Stomach (tissue), 9 donors: ENCODE data around the gene MYT1. TPM values are rescaled to one million over a fixed set of nuclear protein-coding genes. Genes with fewer than 3 reads are reported as not detected.

ENCODE experiments used
- DNase-seq, 2 donors: peaks; one replicate each; pipeline versions ENCODE4 v3.0.0 to v3.0.0-alpha.2; 2013 to 2019
- H3K27ac ChIP-seq, 5 donors: fragments of 200-600 bp in 4 of 5; sonication (generic) in 4 of 5; one replicate each; pipeline ENCODE4 v1.5.1; 2013 to 2019; ENCODE audit warnings: mild to moderate bottlenecking in 1 of 5, moderate library complexity in 1 of 5
- H3K27me3 ChIP-seq, 3 donors: fragments of 200-600 bp; sonication (generic); one replicate each; pipeline ENCODE4 v1.5.1; 2017 to 2019; ENCODE audit warnings: mixed run types in 1 of 3
- H3K36me3 ChIP-seq, 4 donors: fragments of 200-600 bp; sonication (generic); 1 replicate in 3 of 4; 2 replicates in 1 of 4; pipeline ENCODE4 v1.5.1; 2016 to 2019
- H3K4me1 ChIP-seq, 4 donors: fragments of 200-600 bp; sonication (generic); one replicate each; pipeline ENCODE4 v1.5.1; 2016 to 2019
- H3K4me3 ChIP-seq, 4 donors: fragments of 200-600 bp; sonication (generic) in 3 of 4; one replicate each; pipeline ENCODE4 v1.5.1; 2016 to 2019; ENCODE audit warnings: mild to moderate bottlenecking in 1 of 4
- H3K9me3 ChIP-seq, 4 donors: fragments of 200-600 bp; sonication (generic); one replicate each; pipeline ENCODE4 v1.5.1; 2016 to 2019
- EP300 ChIP-seq: sonication (generic); formaldehyde crosslinking; IDR thresholded peaks from one replicate; pipeline ENCODE4 v1.6.1; 2017; ENCODE audit warnings: antibody characterized with exemption
- POLR2A ChIP-seq, 4 donors: fragments of 450-650 bp; IDR thresholded peaks; one replicate each; pipeline ENCODE4 v1.6.1; 2016; ENCODE audit warnings: antibody characterized with exemption in 4 of 4, control low read depth in 2 of 4, mild to moderate bottlenecking in 1 of 4, moderate library complexity in 1 of 4
- POLR2AphosphoS5 ChIP-seq, 3 donors: sonication (generic); formaldehyde crosslinking; IDR thresholded peaks; one replicate each; pipeline ENCODE4 v1.6.1; 2016; ENCODE audit warnings: antibody characterized with exemption in 3 of 3
- WGBS, 5 donors: extraction: QIAGEN DNeasy Blood & Tissue Kit in 3 of 5; methylation state at CpG; one replicate each; pipeline versions ENCODE4 v1.1.5 to v1.1.7; 2013 to 2018; 5-methylcytosine and 5-hydroxymethylcytosine counted together
- intact Hi-C: fragments of 100-400 bp; cut with DNase I; formaldehyde crosslinking; loops from one replicate; pipeline ENCODE4 v1.15.1; 2023; ENCODE audit warnings: low total_unique reads
- polyA plus RNA-seq, 3 donors: library from polyadenylated mRNA; stranded (reverse); fragments of 200-250 nt; gene quantifications; one replicate each; pipeline ENCODE4 v1.2.3, GENCODE V29; 2013
- total RNA-seq, 5 donors: library from RNA; depleted of rRNA; stranded (reverse); fragments of >200 nt; gene quantifications; one replicate each; pipeline versions ENCODE4 v1.1.0 to v1.2.3, GENCODE V29; 2014 to 2016
- TF ChIP-seq, protein P1 (sequence below), 7 experiments: fragments of 450-650 bp in 4 of 7; fragments of 200-600 bp in 3 of 7; sonication (generic) in 3 of 7; IDR thresholded peaks; one replicate each; pipeline ENCODE4 v1.5.1; 2016 to 2019; ENCODE audit warnings: antibody characterized with exemption in 7 of 7, control low read depth in 2 of 7, mild to moderate bottlenecking in 1 of 7
- donor health status: healthy with polysubstance abuse.
- donor health status: Bipolar disorder and iron deficiency.
- donor health status: healthy.

Gene MYT1
- total and polyA plus RNA-seq, 8 donors = 0.08 to 0.55 (median 0.25) TPM; not detected in 5

DNA sequence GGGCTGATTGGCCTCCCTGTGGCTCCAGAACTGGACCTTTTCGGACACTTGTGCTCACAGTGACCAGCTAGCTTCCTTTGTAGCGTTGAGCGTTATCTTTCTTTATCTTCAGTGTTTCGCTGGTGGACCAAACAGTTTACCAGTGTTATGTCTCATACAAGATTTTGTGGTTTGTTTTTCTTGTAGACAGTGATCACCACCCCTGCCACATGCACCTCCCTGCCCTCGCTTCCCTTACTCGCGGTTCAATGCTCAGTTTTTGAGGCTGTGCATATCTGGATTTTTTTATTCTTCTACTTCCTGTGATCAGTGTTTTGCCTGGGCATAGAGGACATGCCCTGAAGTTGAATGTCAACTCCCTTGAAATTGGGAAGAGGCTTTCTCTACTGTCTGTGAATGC lies 16.4 kb downstream of the MYT1 start:
- no peak for DNase-seq
- Histone ChIP-seq H3K9me3 (no peaks in the 10 kb centered on the region), H3K4me3 (no peak overlapping the region), H3K4me1 (no peaks in the 10 kb centered on the region), H3K36me3 (no peaks in the 10 kb centered on the region), H3K27me3 (peaks cover 0 to 47% (median 5%) of the 10 kb centered on the region in 3 donors), H3K27ac (no peak overlapping the region)
- 70 to 74% (median 72%) methylated on average over 7 of the region's 7 CpGs for WGBS, 5 donors
- intact Hi-C loops = no loop called here
- TF ChIP-seq, protein P1, sequence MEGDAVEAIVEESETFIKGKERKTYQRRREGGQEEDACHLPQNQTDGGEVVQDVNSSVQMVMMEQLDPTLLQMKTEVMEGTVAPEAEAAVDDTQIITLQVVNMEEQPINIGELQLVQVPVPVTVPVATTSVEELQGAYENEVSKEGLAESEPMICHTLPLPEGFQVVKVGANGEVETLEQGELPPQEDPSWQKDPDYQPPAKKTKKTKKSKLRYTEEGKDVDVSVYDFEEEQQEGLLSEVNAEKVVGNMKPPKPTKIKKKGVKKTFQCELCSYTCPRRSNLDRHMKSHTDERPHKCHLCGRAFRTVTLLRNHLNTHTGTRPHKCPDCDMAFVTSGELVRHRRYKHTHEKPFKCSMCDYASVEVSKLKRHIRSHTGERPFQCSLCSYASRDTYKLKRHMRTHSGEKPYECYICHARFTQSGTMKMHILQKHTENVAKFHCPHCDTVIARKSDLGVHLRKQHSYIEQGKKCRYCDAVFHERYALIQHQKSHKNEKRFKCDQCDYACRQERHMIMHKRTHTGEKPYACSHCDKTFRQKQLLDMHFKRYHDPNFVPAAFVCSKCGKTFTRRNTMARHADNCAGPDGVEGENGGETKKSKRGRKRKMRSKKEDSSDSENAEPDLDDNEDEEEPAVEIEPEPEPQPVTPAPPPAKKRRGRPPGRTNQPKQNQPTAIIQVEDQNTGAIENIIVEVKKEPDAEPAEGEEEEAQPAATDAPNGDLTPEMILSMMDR (IDR thresholded peaks at IDR 0.05) = no peak
- TF ChIP-seq EP300 (no peak), POLR2A (IDR thresholded peaks at IDR 0.05) (no peak), POLR2AphosphoS5 (IDR thresholded peaks at IDR 0.05) (no peak)

DNA sequence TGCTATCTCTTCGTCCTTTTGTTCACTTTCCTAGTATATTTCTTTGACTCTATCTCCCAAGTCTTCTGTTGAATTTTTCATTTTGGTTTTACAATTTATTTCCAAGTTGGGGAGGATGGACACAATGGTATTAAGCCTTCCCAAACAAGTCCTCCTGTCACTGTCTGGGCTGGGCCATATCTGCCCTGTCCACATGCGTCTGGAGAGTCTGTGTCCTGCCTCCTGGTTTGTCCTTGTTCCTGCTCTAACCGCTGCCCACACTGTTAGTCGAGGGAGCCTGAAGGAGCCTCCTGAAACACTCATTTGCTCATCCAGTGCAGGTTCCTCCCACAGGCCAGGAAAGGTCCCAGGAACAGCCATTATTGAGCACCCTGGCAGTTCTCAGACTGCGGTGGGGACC lies 17.1 kb downstream of the MYT1 start:
- intact Hi-C loops = no loop called here
- Histone ChIP-seq H3K27me3 (peaks cover 0 to 44% (median 5%) of the 10 kb centered on the region in 3 donors), H3K4me1 (no peaks in the 10 kb centered on the region), H3K27ac (no peak overlapping the region), H3K9me3 (no peaks in the 10 kb centered on the region), H3K36me3 (no peaks in the 10 kb centered on the region), H3K4me3 (no peak overlapping the region)
- TF ChIP-seq, protein P1 (IDR thresholded peaks at IDR 0.05) = no peak
- no peak for TF ChIP-seq POLR2A (IDR thresholded peaks at IDR 0.05)
- TF ChIP-seq POLR2AphosphoS5 (IDR thresholded peaks at IDR 0.05) = no peak
- no peak for TF ChIP-seq EP300
- DNase-seq = no peak
- WGBS, 5 donors = 76 to 86% (median 84%) methylated on average over 5 of the region's 5 CpGs

DNA sequence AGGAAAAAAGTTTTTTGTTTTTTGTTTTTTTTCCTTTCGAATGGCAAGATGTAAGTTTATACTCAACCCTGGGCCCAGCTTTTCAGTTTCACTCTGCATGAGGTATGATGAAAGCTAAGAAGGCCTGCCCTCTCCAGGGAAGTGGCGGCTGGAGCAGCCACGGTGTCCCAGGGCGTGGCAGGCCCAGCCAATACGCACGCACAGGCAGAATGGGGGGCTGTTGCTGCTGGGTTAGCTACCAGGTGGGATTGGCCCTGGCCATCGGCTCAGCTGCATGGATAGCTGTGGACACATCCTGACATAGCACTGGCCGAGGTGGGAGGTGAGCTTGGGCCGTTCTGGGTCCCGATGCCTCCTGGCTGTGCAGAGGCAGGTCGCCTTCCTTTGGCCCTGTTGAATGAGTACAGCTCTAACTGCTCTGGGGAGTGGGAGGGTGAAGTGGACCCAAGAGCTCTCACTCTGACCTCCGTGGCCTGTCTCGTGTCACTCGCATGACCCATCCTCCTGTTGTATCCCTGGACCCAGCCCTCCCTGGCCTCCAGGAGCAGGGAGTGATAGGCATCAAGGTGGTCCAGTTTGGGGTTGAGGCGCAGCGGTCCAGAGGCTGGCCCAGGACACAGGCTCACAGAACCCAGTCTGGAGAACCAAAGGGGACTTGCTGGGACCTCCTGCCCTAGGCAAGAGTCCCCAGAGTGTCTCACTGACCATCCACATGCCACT lies 18.1 kb downstream of the MYT1 start:
- intact Hi-C loops = no loop called here
- Histone ChIP-seq H3K36me3 (no peaks in the 10 kb centered on the region), H3K4me1 (no peaks in the 10 kb centered on the region), H3K9me3 (peaks cover 0 to 4% (median 0%) of the 10 kb centered on the region in 4 donors), H3K27me3 (peaks cover 0 to 35% (median 5%) of the 10 kb centered on the region in 3 donors), H3K27ac (no peak overlapping the region), H3K4me3 (no peak overlapping the region)
- DNase-seq = no peak
- 71 to 83% (median 81%) methylated on average over 15 to 16 of the region's 16 CpGs for WGBS, 5 donors
- TF ChIP-seq, protein P1 (IDR thresholded peaks at IDR 0.05) = no peak
- TF ChIP-seq EP300 = no peak
- no peak for TF ChIP-seq POLR2AphosphoS5 (IDR thresholded peaks at IDR 0.05)
- TF ChIP-seq POLR2A (IDR thresholded peaks at IDR 0.05) = no peak

DNA sequence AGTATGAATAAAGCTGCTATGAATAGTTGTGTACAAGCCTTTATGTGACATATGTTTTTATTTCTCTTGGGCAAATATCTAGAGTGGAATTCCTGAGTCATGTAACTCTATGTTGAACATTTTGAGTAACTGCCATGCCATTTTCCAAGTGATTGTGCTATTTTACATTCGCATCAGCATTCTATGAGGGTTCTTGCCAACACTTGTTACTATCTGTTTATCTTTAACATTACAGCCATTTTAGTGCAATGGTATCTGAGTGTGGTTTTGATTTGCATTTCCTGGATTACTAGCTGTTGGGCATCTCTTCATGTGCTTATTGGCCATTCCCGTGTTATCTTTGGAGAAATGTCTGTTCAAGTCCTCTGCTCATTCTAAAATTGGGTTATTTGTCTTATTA lies 19.1 kb downstream of the MYT1 start:
- no peak for DNase-seq
- H3K4me3 ChIP-seq = no peak overlapping the region
- H3K27me3 ChIP-seq = peaks cover 0 to 25% (median 0%) of the 10 kb centered on the region in 3 donors
- H3K9me3 ChIP-seq = peaks cover 0 to 5% (median 0%) of the 10 kb centered on the region in 4 donors
- 81 to 95% (median 90%) methylated on average over 2 of the region's 2 CpGs for WGBS, 5 donors
- TF ChIP-seq, protein P1 (IDR thresholded peaks at IDR 0.05) = no peak
- TF ChIP-seq EP300 (no peak), POLR2A (IDR thresholded peaks at IDR 0.05) (no peak), POLR2AphosphoS5 (IDR thresholded peaks at IDR 0.05) (no peak)
- intact Hi-C loops = no loop called here
- H3K4me1 ChIP-seq = no peaks in the 10 kb centered on the region
- H3K27ac ChIP-seq = no peak overlapping the region
- H3K36me3 ChIP-seq = no peaks in the 10 kb centered on the region
